Adrenal gland (tissue), 12 donors: ENCODE data around the gene DCUN1D2. TPM values are rescaled to one million over a fixed set of nuclear protein-coding genes. Genes with fewer than 3 reads are reported as not detected.

ENCODE experiments used
- DNase-seq, 7 donors: peaks; one replicate each; pipeline ENCODE4 v3.0.0-alpha.2; 2019 to 2020
- H3K27ac ChIP-seq, 5 donors: fragments of 200-600 bp; sonication (generic) in 4 of 5; 1 replicate in 3 of 5; 2 replicates in 2 of 5; pipeline versions ENCODE4 v1.5.1 to v1.8.0; 2016 to 2020; ENCODE audit warnings: mild to moderate bottlenecking in 1 of 5
- H3K27me3 ChIP-seq: fragments of 200-600 bp; 2 replicates; pipeline ENCODE4 v1.8.0; 2021
- H3K36me3 ChIP-seq, 2 donors: fragments of 200-600 bp; replicated peaks in 1 of 2; 1 replicate in 1 of 2; 2 replicates in 1 of 2; pipeline versions ENCODE4 v1.5.1 to v1.8.0; 2018 to 2022
- H3K4me1 ChIP-seq, 2 donors: fragments of 200-600 bp; replicated peaks in 1 of 2; 1 replicate in 1 of 2; 2 replicates in 1 of 2; pipeline versions ENCODE4 v1.5.1 to v1.8.0; 2018 to 2021
- H3K4me3 ChIP-seq, 4 donors: fragments of 200-600 bp; sonication (generic) in 3 of 4; one replicate each; pipeline ENCODE4 v1.5.1; 2016 to 2018
- H3K9me3 ChIP-seq, 3 donors: fragments of 200-600 bp; sonication (generic) in 1 of 3; replicated peaks in 1 of 3; 1 replicate in 2 of 3; 2 replicates in 1 of 3; pipeline versions ENCODE4 v1.5.1 to v1.8.0; 2016 to 2021
- CTCF ChIP-seq, 6 experiments: fragments of 450-650 bp in 4 of 6; fragments of 200-600 bp in 2 of 6; sonication (generic) in 1 of 6; IDR thresholded peaks; 1 replicate in 5 of 6; 2 replicates in 1 of 6; pipeline versions ENCODE4 v1.5.1 to v1.8.0; 2016 to 2021; ENCODE audit warnings: antibody characterized with exemption in 6 of 6, mild to moderate bottlenecking in 2 of 6, moderate library complexity in 1 of 6
- POLR2A ChIP-seq, 2 donors: fragments of 450-650 bp; IDR thresholded peaks; one replicate each; pipeline ENCODE4 v1.6.1; 2017; ENCODE audit warnings: antibody characterized with exemption in 2 of 2, mild to moderate bottlenecking in 2 of 2, moderate library complexity in 1 of 2
- WGBS, 4 donors: extraction: QIAGEN DNeasy Blood & Tissue Kit in 2 of 4; methylation state at CpG; one replicate each; pipeline versions ENCODE4 v1.1.5 to v1.1.7; 2013 to 2017; 5-methylcytosine and 5-hydroxymethylcytosine counted together
- intact Hi-C, 2 donors: fragments of 100-400 bp; cut with DNase I; formaldehyde crosslinking; loops; one replicate each; pipeline versions ENCODE4 v1.14.1 to v1.15.0; 2022 to 2023
- polyA plus RNA-seq, 3 donors: library from polyadenylated mRNA; stranded (reverse); fragments of 200-250 nt in 2 of 3; fragments of 350-450 nt in 1 of 3; fragmentation: Illumina TruSeq in 1 of 3; extraction: RNeasy Lipid Tissue Mini Kit (QIAGEN cat#74804) in 1 of 3; gene quantifications; one replicate each; pipeline ENCODE4 v1.2.3, GENCODE V29; 2013 to 2014
- total RNA-seq, 9 donors: library from RNA; depleted of rRNA in 4 of 9; stranded (reverse); fragments of >200 nt in 4 of 9; fragments of 120-200 nt in 1 of 9; fragmentation: NEBNext Ultra II Directional in 1 of 9; extraction: Animal tissue kit (Norgen Biotek cat#: 25700) in 1 of 9; gene quantifications; one replicate each; pipeline versions ENCODE4 v1.1.0 to v1.2.4, GENCODE V29; 2013 to 2023
- donor health status: healthy with polysubstance abuse.
- donor health status: Bipolar disorder and iron deficiency.
- donor health status: DM: yes; HTN: yes; CAD: no.
- donor health status: DM: no; HTN: no; CAD: no.
- donor health status: DM: no; HTN: no; CAD: no.
- donor health status: DM: yes; HTN: yes; CAD: no.

The DCUN1D2 gene
- total and polyA plus RNA-seq, 12 donors, result 8.1 to 28.0 (median 18.8) TPM

- Histone ChIP-seq H3K4me1 (peaks cover 0 to 6% of the 10 kb centered on the region in 2 donors), H3K27ac (no peak overlapping the region), H3K4me3 (no peak overlapping the region), H3K27me3 (no peaks in the 10 kb centered on the region), H3K9me3 (no peaks in the 10 kb centered on the region), H3K36me3 (no peaks in the 10 kb centered on the region)
- TF ChIP-seq POLR2A (IDR thresholded peaks at IDR 0.05), result no peak
- no peak for TF ChIP-seq CTCF (IDR thresholded peaks at IDR 0.05)
- DNase-seq, result no peak
- 58 to 72% (median 71%) methylated on average over 5 to 19 of the region's 19 CpGs; no CpG with 5 or more reads in 1 of the 4 donors for WGBS, 4 donors
- intact Hi-C loops, result no loop called here
These were observed 44.6 kb downstream of the DCUN1D2 start for GRCh38 chr13:113445791-113446487.

DNA sequence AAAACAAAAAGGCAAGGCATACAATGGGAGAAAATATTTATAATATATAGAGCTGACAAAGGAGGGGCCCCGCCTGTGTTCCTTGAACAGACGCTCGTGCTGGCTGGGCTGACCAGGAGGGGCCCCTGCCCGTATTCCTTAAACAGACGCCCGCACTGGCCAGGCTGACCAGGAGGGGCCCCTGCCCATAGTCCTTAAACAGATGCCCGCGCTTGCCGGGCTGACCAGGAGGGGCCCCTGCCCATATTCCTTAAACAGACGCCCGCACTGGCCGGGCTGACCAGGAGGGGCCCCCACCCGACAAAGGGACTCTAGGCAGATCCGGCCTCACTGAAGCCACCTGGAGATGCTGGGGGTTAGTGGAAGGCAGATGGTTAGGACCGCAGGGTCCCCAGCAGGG lies 46.5 kb downstream of the DCUN1D2 start:
- H3K4me1 ChIP-seq, result no peaks in the 10 kb centered on the region
- no peaks in the 10 kb centered on the region for H3K36me3 ChIP-seq
- no peak overlapping the region for H3K27ac ChIP-seq
- no peaks in the 10 kb centered on the region for H3K27me3 ChIP-seq
- no peak overlapping the region for H3K4me3 ChIP-seq
- intact Hi-C loops, result no loop called here
- no peaks in the 10 kb centered on the region for H3K9me3 ChIP-seq
- 90 to 98% (median 96%) methylated on average over 10 to 15 of the region's 15 CpGs for WGBS, 4 donors
- no peak for DNase-seq
- TF ChIP-seq CTCF (IDR thresholded peaks at IDR 0.05) (no peak), POLR2A (IDR thresholded peaks at IDR 0.05) (no peak)

DNA sequence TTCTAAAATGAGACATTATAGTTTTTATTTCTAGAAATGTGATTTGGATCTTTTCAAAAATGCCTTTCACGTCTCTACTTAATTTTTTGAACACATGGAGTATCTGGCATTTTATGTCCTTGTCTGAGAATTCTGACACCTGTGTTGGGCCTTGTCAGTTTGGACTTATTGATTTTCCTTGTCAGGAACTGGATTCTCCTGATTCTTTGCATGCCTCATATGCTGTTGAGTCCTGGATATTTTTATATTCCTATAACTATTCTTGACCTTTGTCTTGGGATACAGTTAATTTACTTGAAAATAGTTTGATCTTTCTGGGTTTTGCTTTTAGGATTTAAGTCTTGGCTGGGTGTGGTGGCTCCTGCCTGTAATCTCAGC lies 47.5 kb downstream of the DCUN1D2 start:
- no peak for DNase-seq
- Histone ChIP-seq H3K9me3 (no peaks in the 10 kb centered on the region), H3K27ac (no peak overlapping the region), H3K4me3 (no peak overlapping the region), H3K27me3 (no peaks in the 10 kb centered on the region), H3K36me3 (no peaks in the 10 kb centered on the region), H3K4me1 (no peaks in the 10 kb centered on the region)
- no peak for TF ChIP-seq CTCF (IDR thresholded peaks at IDR 0.05)
- no peak for TF ChIP-seq POLR2A (IDR thresholded peaks at IDR 0.05)
- 77 to 97% (median 93%) methylated on average over 1 of the region's 1 CpG for WGBS, 4 donors
- intact Hi-C loops, result no loop called here

- no peaks in the 10 kb centered on the region for H3K4me1 ChIP-seq
- DNase-seq, result no peak
- H3K27ac ChIP-seq, result no peak overlapping the region
- H3K9me3 ChIP-seq, result no peaks in the 10 kb centered on the region
- no peaks in the 10 kb centered on the region for H3K27me3 ChIP-seq
- no peaks in the 10 kb centered on the region for H3K36me3 ChIP-seq
- intact Hi-C loops, result no loop called here
- H3K4me3 ChIP-seq, result no peak overlapping the region
- TF ChIP-seq POLR2A (IDR thresholded peaks at IDR 0.05) (no peak), CTCF (IDR thresholded peaks at IDR 0.05) (no peak)
- WGBS, 4 donors, result 87 to 95% (median 90%) methylated on average over 10 of the region's 10 CpGs
These were observed 48.0 kb downstream of the DCUN1D2 start for GRCh38 chr13:113442354-113442984.
